Stomach (tissue), 4 donors: ENCODE data around the gene CCDC107.

Experiments used
- CTCF ChIP-seq, 7 experiments: fragments of 450-650 bp in 4 of 7; fragments of 200-600 bp in 3 of 7; sonication (generic) in 3 of 7; IDR thresholded peaks; one replicate each; pipeline ENCODE4 v1.5.1; 2016 to 2019; ENCODE audit warnings: antibody characterized with exemption in 7 of 7, control low read depth in 2 of 7, mild to moderate bottlenecking in 1 of 7
- EP300 ChIP-seq: sonication (generic); formaldehyde crosslinking; IDR thresholded peaks from one replicate; pipeline ENCODE4 v1.6.1; 2017; ENCODE audit warnings: antibody characterized with exemption
- POLR2A ChIP-seq, 4 donors: fragments of 450-650 bp; IDR thresholded peaks; one replicate each; pipeline ENCODE4 v1.6.1; 2016; ENCODE audit warnings: antibody characterized with exemption in 4 of 4, control low read depth in 2 of 4, mild to moderate bottlenecking in 1 of 4, moderate library complexity in 1 of 4

- TF ChIP-seq POLR2A (IDR thresholded peaks at IDR 0.05) (no peak), CTCF (IDR thresholded peaks at IDR 0.05) (no peak), EP300 (no peak)
These were observed 44.6 kb downstream of the CCDC107 start for GRCh38 chr9:35702696-35703095.
